ENCODE data around the gene CUL7.

Gene CUL7

GRCh38 chr6:43076464-43077332 is 23.0 kb upstream of the CUL7 start:
- no peak for DNase-seq

DNA sequence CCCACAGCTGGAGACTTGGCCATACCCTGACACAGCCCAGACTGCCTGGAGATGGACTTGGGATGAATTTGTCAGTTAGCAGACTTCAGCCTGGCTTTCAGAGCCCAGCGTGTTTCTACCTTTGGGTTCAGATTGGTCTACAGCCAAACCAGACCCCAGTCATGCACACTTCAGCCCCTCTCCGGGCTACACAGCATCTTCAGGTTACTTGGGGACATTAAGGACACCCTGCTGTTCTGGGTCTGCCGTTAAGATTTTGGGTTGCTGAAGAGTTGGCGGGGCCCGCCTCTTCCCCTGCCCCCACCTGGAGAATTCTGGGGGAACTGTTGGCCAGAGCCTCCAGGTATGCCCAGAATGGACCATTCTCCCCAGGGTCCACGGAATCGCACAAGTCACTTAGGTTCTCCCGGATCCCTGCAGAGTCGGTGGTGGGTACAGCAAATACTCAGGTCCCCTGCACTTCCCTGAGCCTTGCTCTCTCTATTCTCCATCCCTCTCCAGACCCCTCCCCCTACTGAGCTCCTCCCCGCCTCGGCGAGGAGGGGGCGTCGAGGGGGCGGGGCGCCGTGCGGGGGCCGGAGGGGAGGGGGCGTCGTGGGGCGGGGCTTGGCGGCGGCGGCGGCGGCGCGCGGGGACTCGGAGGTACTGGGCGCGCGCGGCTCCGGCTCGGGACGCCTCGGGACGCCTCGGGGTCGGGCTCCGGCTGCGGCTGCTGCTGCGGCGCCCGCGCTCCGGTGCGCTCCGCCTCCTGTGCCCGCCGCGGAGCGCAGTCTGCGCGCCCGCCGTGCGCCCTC is 22.2 kb upstream of the CUL7 start, which contains the start of gene PTK7:
TSS of gene PTK7 (plus strand) at position 645 of the 794 bp plus-strand sequence. CDS start 175 bp downstream, outside the sequence.
- DNase-seq, result no peak

GRCh38 chr6:43074847-43075669 is 21.4 kb upstream of the CUL7 start:
- no peak for DNase-seq

GRCh38 chr6:43070028-43070632 is 16.5 kb upstream of the CUL7 start:
- DNase-seq, result no peak

- no peak for DNase-seq
Observed at GRCh38 chr6:43062818-43063217, 9.2 kb upstream of the CUL7 start.

GRCh38 chr6:43061861-43062260 is 8.2 kb upstream of the CUL7 start:
- DNase-seq, result no peak

GRCh38 chr6:43060755-43061633 is 7.3 kb upstream of the CUL7 start:
- DNase-seq, result no peak

DNA sequence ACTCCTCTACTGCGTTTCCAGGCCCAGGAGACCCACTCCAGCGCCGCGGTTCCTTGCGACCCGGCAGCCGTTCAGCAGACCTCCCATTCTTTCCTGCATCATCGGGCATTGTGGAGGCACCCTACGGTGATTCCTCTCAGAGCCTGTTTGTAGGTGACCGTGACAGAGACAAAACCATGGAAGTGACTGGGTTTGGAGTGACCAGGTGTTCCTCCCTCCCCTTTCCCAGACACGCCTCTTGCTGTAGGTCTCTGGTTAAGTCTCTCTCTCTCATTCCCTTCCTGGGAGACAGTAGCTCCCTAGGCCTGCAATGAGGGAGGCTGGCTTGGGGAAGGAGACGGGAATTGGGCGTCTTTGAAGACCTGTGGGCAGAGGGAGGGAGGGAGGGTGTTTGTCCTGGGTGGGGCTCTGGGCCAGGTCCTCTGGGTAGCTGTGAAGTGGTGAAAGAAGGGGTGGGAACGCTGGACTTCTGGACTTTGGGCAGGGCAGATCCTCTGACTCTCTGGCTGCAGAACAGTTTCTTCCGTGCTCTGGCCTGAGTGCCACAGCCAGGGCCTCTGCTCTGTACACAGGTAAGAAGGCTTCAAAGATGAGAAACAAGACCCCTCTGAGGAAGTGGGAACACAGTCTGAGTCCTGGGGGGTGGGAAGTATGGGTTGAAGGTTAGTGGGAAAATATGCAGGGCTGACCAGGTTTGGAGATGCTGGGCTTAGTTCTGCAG is 6.5 kb upstream of the CUL7 start:
- no peak for DNase-seq

DNA sequence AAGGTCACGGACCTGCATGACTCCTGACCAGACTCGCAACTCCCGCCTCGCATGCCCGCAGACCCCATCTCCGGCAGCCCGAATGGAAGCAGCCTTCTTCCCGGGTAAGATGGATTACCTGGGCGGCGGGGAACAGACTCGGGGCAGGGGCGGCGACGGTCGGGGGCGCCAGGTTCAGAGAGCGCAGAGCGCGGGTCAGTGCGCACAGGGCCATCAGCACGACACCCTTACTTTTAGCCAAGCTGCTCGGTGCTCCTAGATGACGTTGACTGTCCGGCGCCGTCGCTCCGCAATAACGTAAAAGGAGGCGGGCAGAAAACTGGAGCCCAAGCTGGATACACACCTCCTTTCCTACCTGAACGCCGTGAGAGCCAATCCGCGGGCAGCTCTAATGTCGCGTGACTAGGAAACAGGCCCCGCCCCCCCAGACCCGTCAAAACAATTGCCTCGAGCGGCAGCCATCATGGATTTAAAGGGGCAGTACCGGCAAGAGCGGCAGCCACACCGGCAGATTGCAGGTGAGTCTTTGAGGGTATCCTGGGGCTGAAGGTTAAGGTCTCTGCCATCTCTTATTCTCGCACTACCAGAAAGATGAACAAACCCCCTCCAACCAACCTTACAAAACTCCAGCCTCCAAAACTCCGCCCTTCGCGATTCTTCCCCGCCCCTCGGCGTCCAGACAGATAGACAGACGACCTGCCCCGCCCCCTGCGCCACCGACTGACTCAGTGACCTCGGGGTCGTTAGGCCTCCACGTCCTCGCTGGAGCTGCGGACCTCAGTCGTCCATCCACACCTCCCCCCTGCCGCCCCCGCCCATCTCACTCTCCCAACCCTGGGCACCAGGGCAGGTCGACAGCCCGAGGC is 5.8 kb upstream of the CUL7 start, which contains the start of the genes KLC4 and MRPL2:
TSS of gene KLC4 (plus strand) at position 464 of the 866 bp plus-strand sequence. CDS start 1,705 bp downstream, outside the sequence.
TSS of gene MRPL2 (minus strand) at position 267 of the 866 bp plus-strand sequence. CDS start at position 214, 53 bp downstream.
- peak; percentile 97 for DNase-seq

GRCh38 chr6:43058531-43058930 is 4.9 kb upstream of the CUL7 start:
- no peak for DNase-seq

DNA sequence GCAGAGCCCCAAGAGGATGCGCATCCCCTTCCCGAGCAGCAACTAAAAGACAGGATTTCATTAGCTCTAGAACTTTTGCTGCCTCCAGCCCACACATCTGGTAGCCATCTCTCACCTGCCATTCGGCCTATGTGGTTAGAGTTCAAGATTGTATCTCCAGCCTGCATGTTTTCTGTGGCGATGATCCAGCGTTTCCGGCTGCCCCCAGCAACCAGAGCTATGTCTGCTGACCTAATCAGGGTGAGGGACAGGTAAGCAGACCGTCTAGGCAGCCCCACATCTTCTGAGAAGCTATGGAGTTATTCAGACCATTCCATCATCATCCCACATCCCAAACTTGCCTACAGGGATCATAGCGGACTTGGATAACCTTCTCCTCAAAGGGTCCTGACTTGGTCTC is 2.3 kb upstream of the CUL7 start:
- no peak for DNase-seq

DNA sequence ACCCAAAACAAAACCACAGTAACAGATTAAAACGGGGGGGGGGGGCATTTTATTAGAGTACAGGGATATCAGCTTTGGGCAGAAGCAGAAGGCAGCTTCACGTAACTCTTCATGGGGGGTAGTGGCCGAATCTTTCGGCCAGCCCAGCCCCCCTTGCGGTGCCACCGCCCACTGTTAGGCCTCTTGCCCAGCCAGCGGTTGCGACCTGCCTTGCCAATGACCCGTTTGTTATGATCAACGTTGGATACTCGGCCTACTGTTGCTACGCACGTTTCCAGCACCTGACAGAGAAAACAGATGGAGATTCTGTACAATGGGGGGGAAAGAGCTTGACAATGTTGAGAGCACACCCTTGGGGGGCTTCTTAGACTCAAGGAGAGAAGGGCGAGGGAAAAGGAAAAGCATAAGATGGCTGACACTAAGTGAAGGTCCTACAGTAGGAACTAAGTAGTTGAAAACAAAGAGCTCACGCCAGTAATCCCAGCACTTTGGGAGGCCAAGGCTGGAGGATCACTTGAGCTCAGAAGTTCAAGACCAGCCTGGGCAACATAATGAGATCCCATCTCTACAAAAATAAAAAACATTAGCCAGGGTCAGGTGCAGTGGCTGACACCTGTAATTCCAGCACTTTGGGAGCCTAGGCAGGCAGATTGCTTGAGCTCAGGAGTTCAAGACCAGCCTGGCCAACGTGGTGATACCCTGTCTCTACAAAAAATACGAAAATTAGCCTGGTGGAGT is 724 bp upstream of the CUL7 start:
- DNase-seq, result no peak

DNA sequence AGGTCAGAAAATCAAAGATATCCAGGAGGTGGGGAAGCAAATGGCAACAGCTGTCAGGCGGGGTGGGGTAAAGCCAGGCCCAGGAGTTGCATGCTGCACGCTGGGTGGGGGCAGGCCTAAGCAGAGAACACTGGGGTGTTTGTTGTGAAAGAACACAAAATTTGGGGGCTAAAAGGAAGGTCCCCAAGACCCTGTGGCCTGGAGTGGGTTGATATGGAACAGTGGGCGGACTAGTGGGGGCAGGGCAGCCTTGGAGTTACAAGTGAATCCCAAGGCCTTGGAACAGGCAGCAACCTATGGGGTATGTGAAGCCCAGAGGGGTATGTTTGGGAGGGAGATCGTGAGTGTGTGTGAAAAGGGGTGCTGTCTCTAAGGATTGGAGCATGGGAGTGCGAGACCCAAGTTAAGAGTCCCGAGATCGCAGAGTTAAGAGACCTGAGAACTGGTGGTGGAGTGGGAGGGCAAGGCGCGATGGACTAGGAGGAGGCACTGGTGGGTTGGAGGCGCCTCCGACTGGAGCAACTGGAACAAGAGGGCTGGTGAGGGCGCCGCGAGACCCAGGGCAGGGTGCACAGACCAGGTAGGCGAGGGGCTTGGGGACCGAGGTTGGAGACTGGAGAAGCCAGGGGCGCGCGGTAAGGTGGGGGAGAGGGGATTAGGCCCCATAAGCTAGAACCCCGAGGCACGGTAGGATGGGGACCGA is 658 bp downstream of the CUL7 start:
- no peak for DNase-seq

- DNase-seq, result no peak
Observed at GRCh38 chr6:43052225-43052841, 1.3 kb downstream of the CUL7 start.

- DNase-seq, result no peak
Observed at GRCh38 chr6:43050981-43051380, 2.7 kb downstream of the CUL7 start.

- no peak for DNase-seq
Observed at GRCh38 chr6:43047998-43048397, 5.7 kb downstream of the CUL7 start.

DNA sequence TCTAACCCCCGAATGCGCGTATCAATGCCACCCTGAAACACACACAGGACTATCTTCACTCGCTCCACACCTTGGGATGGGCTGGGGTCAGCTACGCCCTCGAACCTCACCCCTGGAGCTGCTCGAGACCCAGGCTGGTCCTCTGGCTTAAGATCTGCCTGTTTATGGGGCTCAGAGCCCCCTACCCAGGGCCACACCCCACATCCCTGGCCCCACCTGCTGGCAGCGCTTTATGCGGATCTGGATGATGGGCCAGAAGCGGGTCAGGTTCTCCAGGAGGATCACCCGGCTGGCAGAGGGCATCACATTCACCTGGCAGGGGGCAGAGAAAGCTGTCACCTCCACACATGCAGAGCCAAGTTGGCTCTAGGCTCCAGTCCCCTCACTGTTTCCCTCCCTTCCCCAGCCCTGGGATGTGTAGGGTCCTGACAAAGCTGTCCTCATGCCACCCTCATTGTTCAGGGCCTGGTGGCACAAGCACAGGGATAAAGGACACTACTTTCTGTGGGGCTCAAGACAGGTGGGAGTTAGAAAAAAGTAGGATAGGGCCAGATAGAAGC is 8.2 kb downstream of the CUL7 start:
- DNase-seq, result no peak
